GM12878 (cell line): ENCODE data around the gene PRAMEF33.
"Not testable (repeated sequence)": the region's sequence is repeated elsewhere in the genome, so short reads cannot be mapped to it uniquely, and the experiment has no call there.

ENCODE experiments used
- BACH1 ChIP-seq: fragments of 450-650 bp; IDR thresholded peaks from 2 replicates; pipeline ENCODE4 v1.6.1; 2017; ENCODE audit warnings: mild to moderate bottlenecking, borderline replicate concordance
- CEBPB ChIP-seq, 2 experiments: fragments of 150-350 bp in 1 of 2; IDR thresholded peaks; 2 replicates each; pipeline ENCODE4 v1.6.1; 2012 to 2014; ENCODE audit warnings: low read depth in 2 of 2, low read length in 2 of 2, borderline replicate concordance in 1 of 2, inconsistent platforms in 1 of 2
- CTCF ChIP-seq, 3 experiments: IDR thresholded peaks in 2 of 3; conservative IDR thresholded peaks in 1 of 3; 2 replicates each; pipeline ENCODE4 v1.5.1; 2011; ENCODE audit warnings: low read depth in 3 of 3, low read length in 3 of 3, mild to moderate bottlenecking in 3 of 3, control low read depth in 2 of 3, moderate library complexity in 2 of 3, inconsistent platforms in 1 of 3, mixed read lengths in 1 of 3; ENCODE audit not compliant: control insufficient read depth in 2 of 3, insufficient read depth in 1 of 3; ENCODE audit errors: extremely low read depth in 1 of 3
- MEF2A ChIP-seq: IDR thresholded peaks from 2 replicates; pipeline ENCODE4 v1.6.1; 2011; ENCODE audit warnings: low read depth, mild to moderate bottlenecking, low read length, moderate library complexity; ENCODE audit not compliant: insufficient read depth
- NFYB ChIP-seq: IDR thresholded peaks from 2 replicates; pipeline ENCODE4 v1.6.1; 2011; ENCODE audit warnings: low read depth, mild to moderate bottlenecking, low read length, improper control_type of control experiment, moderate library complexity; ENCODE audit not compliant: insufficient read depth
- POLR2A ChIP-seq: IDR thresholded peaks from 2 replicates; pipeline ENCODE4 v1.6.1; 2011; ENCODE audit warnings: low read depth, mild to moderate bottlenecking, low read length
- SIN3A ChIP-seq: IDR thresholded peaks from 2 replicates; pipeline ENCODE4 v1.6.1; 2012; ENCODE audit warnings: low read depth, low read length, improper control_type of control experiment
- SRF ChIP-seq, 2 experiments: IDR thresholded peaks; 2 replicates each; pipeline ENCODE4 v1.6.1; 2011; ENCODE audit warnings: low read depth in 2 of 2, low read length in 2 of 2, mild to moderate bottlenecking in 1 of 2, moderate library complexity in 1 of 2
- YBX1 ChIP-seq: fragments of 450-650 bp; IDR thresholded peaks from 2 replicates; pipeline ENCODE4 v1.6.1; 2016; ENCODE audit warnings: antibody characterized with exemption
- ZNF207 ChIP-seq: fragments of 450-650 bp; IDR thresholded peaks from 2 replicates; pipeline ENCODE4 v1.6.1; 2014; ENCODE audit warnings: antibody characterized with exemption, mild to moderate bottlenecking, borderline replicate concordance

GRCh38 chr1:13298699-13299098, 4.6 kb upstream of the PRAMEF33 start:
- TF ChIP-seq CEBPB (IDR thresholded peaks at IDR 0.05; ENCODE audit: borderline replicate concordance in 1 of 2, low read depth in 2 of 2, low read length in 2 of 2); NFYB; SIN3A; POLR2A; CTCF (IDR thresholded peaks at IDR 0.05 in 2 of 3, conservative IDR thresholded peaks at IDR 0.05 in 1 of 3; ENCODE audit: control insufficient read depth in 2 of 3, extremely low read depth in 1 of 3, insufficient read depth in 1 of 3, low read depth in 3 of 3, low read length in 3 of 3); SRF (IDR thresholded peaks at IDR 0.05; ENCODE audit: low read depth in 2 of 2, low read length in 2 of 2); YBX1; ZNF207; MEF2A; BACH1: not testable (repeated sequence)
